ENCODE data around the gene IP6K2. TPM values are rescaled to one million over a fixed set of nuclear protein-coding genes. Genes with fewer than 3 reads are reported as not detected.
A peak's percentile ranks its signal among the peaks of the same experiment; 100 is the strongest.
"Not testable (repeated sequence)": the region's sequence is repeated elsewhere in the genome, so short reads cannot be mapped to it uniquely, and the experiment has no call there.

IP6K2 gene
- total RNA-seq (10 to 100 TPM; 14.0 to 27.8 (median 21.3) TPM), polyA plus RNA-seq (10 to 100 TPM; 22.5 to 36.8 (median 24.1) TPM)
- long read RNA-seq, donor 1, transcript IP6K2-201 (6 exons, 1,775 nt), result major isoform, 5 of 9 reads
- long read RNA-seq, donor 1, partial matches to known transcripts, result 2 of 9 reads
- long read RNA-seq, donor 1, other reads (novel, unspliced or antisense), result 1 of 9 reads
- long read RNA-seq, donor 2, partial matches to known transcripts, result 6 of 23 reads
- long read RNA-seq, donor 2, other reads (novel, unspliced or antisense), result 8 of 23 reads

- intact Hi-C loops (cut with DNase I), result no loop called here
- WGBS, 3 donors, result 2 to 3% (median 3%) methylated on average over 38 of the region's 38 CpGs
These were observed at the start of gene IP6K2 for GRCh38 chr3:48716982-48717746. TSS of gene IP6K2 (minus strand) at chr3:48717221. CDS start at chr3:48695291, 21,930 bp downstream.

DNA sequence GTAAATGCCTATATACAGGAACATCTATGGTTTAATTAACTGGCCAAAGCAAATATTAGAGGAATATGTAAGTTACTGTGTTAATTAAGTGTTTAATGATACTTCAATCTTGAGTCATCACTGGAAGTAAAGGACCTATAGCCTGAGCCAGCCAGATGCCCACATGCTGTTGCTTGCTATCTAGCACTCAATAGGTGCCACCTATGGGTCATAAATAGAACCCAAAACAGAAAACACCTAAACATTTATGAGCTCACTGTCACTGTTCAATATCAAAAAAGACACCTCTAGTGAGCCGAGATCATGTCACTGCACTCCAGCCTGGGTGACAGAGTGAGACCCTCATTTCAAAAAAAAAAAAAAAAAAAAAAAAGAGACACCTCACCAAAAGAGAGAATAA lies 48.4 kb upstream of the IP6K2 start:
- TF ChIP-seq CTCF (IDR thresholded peaks at IDR 0.05), result no peak
- intact Hi-C loops (cut with DNase I), result no loop called here
- WGBS, 3 donors, result 86 to 92% (median 91%) methylated on average over 1 of the region's 1 CpG

More at GRCh38 chr3:48716982-48717746, at the start of gene IP6K2:
- DNase-seq (peak; percentile 99 to 100), ATAC-seq (peak; percentile 99 to 100 (median 100))
- H3K9me3 ChIP-seq, result no peaks in the 10 kb centered on the region
- peaks cover 21% of the 10 kb centered on the region for H3K4me1 ChIP-seq
- H3K27me3 ChIP-seq (ENCODE audit: insufficient read depth in 3 of 3, low read length in 2 of 3), result no peaks in the 10 kb centered on the region
- peak within 1 kb of the TSS; percentile 72 for H3K4me3 ChIP-seq
- no peak for TF ChIP-seq CTCF (IDR thresholded peaks at IDR 0.05)
- peaks cover 0 to 29% of the 10 kb centered on the region in 2 donors for H3K36me3 ChIP-seq (ENCODE audit: insufficient read depth in 1 of 2, low read depth in 1 of 2)
- peak within 1 kb of the TSS; percentile 81 for H3K27ac ChIP-seq

DNA sequence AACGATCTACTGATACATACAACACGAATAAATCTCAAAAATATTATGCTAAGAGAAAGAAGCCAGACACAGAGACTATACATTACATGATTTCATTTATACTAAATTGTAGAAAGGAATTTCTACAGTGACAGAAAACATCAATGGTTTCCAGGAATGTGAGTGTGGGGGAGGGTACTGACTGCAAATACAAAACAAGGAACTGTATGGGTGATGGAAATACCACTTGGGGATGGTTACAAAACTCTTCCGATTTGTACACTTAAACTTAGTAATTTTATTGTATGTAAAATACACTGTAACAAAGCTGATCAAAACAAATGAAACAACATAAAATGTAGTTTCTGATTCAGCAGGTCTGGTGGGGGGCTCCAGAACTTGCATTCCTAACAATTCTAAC lies 45.8 kb upstream of the IP6K2 start:
- intact Hi-C loops (cut with DNase I), result no loop called here
- WGBS, 3 donors, result 89 to 93% (median 91%) methylated on average over 3 of the region's 3 CpGs
- TF ChIP-seq CTCF (IDR thresholded peaks at IDR 0.05), result no peak
- Histone ChIP-seq H3K4me3 (no peak overlapping the region), H3K36me3 (ENCODE audit: insufficient read depth in 1 of 2, low read depth in 1 of 2) (peaks cover 0 to 92% of the 10 kb centered on the region in 2 donors), H3K27ac (no peak overlapping the region), H3K27me3 (ENCODE audit: insufficient read depth in 3 of 3, low read length in 2 of 3) (no peaks in the 10 kb centered on the region), H3K4me1 (no peaks in the 10 kb centered on the region), H3K9me3 (no peaks in the 10 kb centered on the region)
- ATAC-seq, result no peak
- no peak for DNase-seq

More for the DNA sequence above, 48.4 kb upstream of the IP6K2 start:
- no peak for DNase-seq
- Histone ChIP-seq H3K27me3 (ENCODE audit: insufficient read depth in 3 of 3, low read length in 2 of 3) (no peaks in the 10 kb centered on the region), H3K9me3 (no peaks in the 10 kb centered on the region), H3K4me1 (no peaks in the 10 kb centered on the region), H3K36me3 (ENCODE audit: insufficient read depth in 1 of 2, low read depth in 1 of 2) (peaks cover 1 to 84% of the 10 kb centered on the region in 2 donors), H3K4me3 (no peak overlapping the region), H3K27ac (no peak overlapping the region)
- peak in 2 of 4 donors; percentile 52 to 57 for ATAC-seq

GRCh38 chr3:48759991-48760540 lies 43.0 kb upstream of the IP6K2 start:
- H3K4me3 ChIP-seq; ATAC-seq; DNase-seq; H3K27ac ChIP-seq; H3K9me3 ChIP-seq; intact Hi-C loops (cut with DNase I); H3K4me1 ChIP-seq; H3K27me3 ChIP-seq (ENCODE audit: insufficient read depth in 3 of 3, low read length in 2 of 3): not testable (repeated sequence)
- peaks cover 3 to 100% of the 10 kb centered on the region in 2 donors for H3K36me3 ChIP-seq (ENCODE audit: insufficient read depth in 1 of 2, low read depth in 1 of 2)
- 92 to 97% (median 96%) methylated on average over 5 of the region's 5 CpGs for WGBS, 3 donors

- H3K27me3 ChIP-seq (ENCODE audit: insufficient read depth in 3 of 3, low read length in 2 of 3); H3K27ac ChIP-seq; intact Hi-C loops (cut with DNase I); H3K9me3 ChIP-seq; H3K4me1 ChIP-seq; DNase-seq; ATAC-seq; H3K4me3 ChIP-seq: not testable (repeated sequence)
- 91 to 93% (median 91%) methylated on average over 6 of the region's 6 CpGs for WGBS, 3 donors
- H3K36me3 ChIP-seq (ENCODE audit: insufficient read depth in 1 of 2, low read depth in 1 of 2), result peaks cover 3 to 100% of the 10 kb centered on the region in 2 donors
These were observed 42.5 kb upstream of the IP6K2 start for GRCh38 chr3:48759531-48759930.

Measured in psoas muscle (tissue), 8 donors.